Effector memory CD4-positive, alpha-beta T cell (primary cell): Measurements from ENCODE around the gene KRI1.

Experiments used
- DNase-seq, 3 donors: peaks; one replicate each; pipeline ENCODE4 v3.0.0-alpha.2; 2020
- H3K27ac ChIP-seq: 2 replicates; pipeline ENCODE4 v1.7.0; 2013; ENCODE audit warnings: mild to moderate bottlenecking, low read length, moderate library complexity; ENCODE audit not compliant: insufficient read depth, poor library complexity, severe bottlenecking
- H3K27me3 ChIP-seq: replicated peaks from 2 replicates; pipeline ENCODE4 v1.7.0; 2013; ENCODE audit warnings: mild to moderate bottlenecking, low read length; ENCODE audit not compliant: insufficient read depth, control insufficient read depth, poor library complexity, severe bottlenecking
- H3K36me3 ChIP-seq: 2 replicates; pipeline ENCODE4 v1.7.0; 2013; ENCODE audit warnings: mild to moderate bottlenecking, low read length, moderate library complexity; ENCODE audit not compliant: control insufficient read depth, insufficient read depth
- H3K4me1 ChIP-seq: 2 replicates; pipeline ENCODE4 v1.7.0; 2013; ENCODE audit warnings: low read length, mild to moderate bottlenecking; ENCODE audit not compliant: control insufficient read depth, insufficient read depth, poor library complexity, severe bottlenecking
- H3K4me3 ChIP-seq: 2 replicates; pipeline ENCODE4 v1.7.0; 2013; ENCODE audit warnings: low read length, low read depth, mild to moderate bottlenecking; ENCODE audit not compliant: insufficient read depth, poor library complexity, severe bottlenecking
- H3K9me3 ChIP-seq: 2 replicates; pipeline ENCODE4 v1.7.0; 2013; ENCODE audit warnings: mild to moderate bottlenecking, low read length, moderate library complexity; ENCODE audit not compliant: control insufficient read depth

KRI1 gene

DNA sequence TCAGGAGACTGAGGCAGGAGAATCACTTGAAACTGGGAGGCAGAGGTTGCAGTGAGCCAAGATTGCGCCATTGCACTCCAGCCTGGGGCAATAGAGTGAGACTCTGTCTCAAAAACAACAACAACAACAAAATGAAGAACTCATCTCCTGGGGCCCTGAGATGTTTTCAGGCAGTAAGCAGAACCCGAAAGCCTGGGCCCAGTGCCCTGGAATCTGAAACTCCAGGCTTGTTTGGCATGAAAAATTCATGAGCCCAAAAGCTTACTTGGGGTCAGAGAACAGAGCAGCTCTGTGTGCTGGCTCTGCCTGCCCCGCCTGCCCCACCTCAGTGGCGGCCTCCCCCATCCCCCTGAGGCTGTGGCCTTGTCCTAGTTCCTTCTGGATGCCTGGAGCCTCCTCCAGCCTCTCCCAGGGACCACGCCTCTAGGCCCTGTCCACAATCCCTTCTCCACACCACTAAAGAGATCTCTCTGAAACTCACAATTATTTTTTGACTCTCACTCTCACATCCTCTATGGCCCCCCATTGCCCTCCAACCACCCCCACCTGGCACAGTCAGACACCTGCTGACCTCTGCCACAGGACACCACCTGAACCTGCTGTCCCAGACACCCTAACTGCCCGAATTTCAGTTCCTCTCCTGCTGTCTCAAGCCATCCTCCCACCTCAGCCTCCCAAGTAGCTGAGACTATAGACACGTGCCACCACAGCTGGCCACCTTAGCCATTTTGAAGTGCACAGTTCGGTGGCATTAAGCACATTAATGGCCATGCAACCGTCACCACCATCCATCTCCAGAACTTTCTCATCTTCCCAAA is 28.2 kb upstream of the KRI1 start:
- no peaks in the 10 kb centered on the region for H3K36me3 ChIP-seq
- no peaks in the 10 kb centered on the region for H3K27me3 ChIP-seq
- no peak overlapping the region for H3K27ac ChIP-seq
- no peaks in the 10 kb centered on the region for H3K9me3 ChIP-seq
- H3K4me3 ChIP-seq: no peak overlapping the region
- no peak for DNase-seq
- peaks cover 12% of the 10 kb centered on the region for H3K4me1 ChIP-seq

DNA sequence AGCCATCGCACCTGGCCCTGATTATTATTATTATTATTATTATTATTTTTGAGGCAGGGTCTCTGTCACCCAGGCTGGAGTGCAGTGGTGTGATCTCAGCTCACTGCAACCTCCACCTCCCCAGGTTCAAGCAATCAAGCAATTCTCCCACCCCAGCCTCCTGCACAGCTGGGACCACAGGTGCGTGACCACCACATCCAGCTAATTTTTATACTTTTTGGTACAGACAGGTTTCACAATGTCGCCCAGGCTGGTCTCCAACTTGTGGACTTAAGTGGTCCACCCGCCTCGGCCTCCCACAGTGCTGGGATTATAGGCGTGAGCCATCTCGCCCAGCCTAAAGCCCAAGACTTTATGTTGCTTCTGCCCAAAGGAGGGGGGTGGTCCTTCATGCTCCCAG is 27.3 kb upstream of the KRI1 start:
- no peaks in the 10 kb centered on the region for H3K9me3 ChIP-seq
- H3K36me3 ChIP-seq: no peaks in the 10 kb centered on the region
- H3K27me3 ChIP-seq: no peaks in the 10 kb centered on the region
- no peak for DNase-seq
- peaks cover 12% of the 10 kb centered on the region for H3K4me1 ChIP-seq
- H3K27ac ChIP-seq: no peak overlapping the region
- no peak overlapping the region for H3K4me3 ChIP-seq

DNA sequence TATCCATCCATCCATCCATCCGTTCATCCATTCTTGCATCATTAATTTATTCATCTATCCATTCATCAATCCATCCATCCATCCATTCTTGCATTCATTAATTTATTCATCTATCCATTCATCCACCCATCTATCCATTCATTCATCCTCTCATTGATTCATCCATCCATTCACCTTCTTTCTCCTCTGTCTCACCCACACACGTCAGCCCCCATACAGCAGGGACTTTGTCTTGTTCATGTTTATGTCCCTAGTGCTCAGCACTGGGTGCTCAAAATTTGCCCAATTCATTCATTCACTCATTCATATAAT is 22.0 kb upstream of the KRI1 start:
- no peak for DNase-seq
- Histone ChIP-seq H3K4me3 (no peak overlapping the region), H3K36me3 (no peaks in the 10 kb centered on the region), H3K9me3 (no peaks in the 10 kb centered on the region), H3K27ac (no peak overlapping the region), H3K27me3 (no peaks in the 10 kb centered on the region), H3K4me1 (no peaks in the 10 kb centered on the region)

DNA sequence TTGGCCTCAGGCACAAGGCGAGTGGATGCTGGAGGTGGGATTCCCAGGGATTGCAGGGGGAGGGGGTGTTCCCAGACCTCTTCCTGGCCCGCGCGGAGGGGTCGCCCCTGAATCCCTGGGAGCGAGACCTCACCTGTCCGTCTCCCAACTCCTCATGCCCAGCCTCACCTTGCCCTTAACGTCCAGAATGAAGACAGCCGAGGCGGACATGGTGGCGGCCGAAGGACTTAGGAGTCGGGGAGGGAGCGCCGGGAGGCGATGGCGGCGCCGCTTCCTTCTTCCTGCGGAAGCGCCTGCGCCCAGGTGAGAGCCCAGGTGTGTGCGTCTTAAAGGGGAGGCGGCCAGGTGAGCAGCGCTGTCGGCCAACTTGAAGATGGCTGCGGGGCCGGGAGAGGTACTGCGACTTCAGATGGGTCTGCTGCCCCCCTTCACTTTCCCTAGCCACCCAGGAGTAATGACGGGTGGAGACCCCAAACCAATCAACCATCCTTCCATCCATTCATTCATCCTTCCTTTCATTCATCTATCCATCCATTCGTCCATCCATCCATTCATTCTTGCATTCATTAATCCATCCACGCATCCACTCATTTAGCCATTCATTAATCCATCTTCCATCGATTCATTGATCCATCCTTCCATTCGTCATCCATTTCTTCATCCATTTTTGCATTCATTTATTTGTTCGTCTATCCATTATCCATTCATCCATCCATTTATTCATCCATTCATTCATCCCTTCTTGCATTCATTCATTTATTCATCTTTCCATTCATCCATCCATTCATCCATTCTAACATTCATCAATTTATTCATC is 21.4 kb upstream of the KRI1 start, which contains the start of gene AP1M2:
Gene AP1M2, minus strand, starts transcription at position 291 of the 817 bp plus-strand sequence. Its CDS starts 81 bp downstream, at position 210.
- H3K27me3 ChIP-seq: no peaks in the 10 kb centered on the region
- no peak for DNase-seq
- H3K36me3 ChIP-seq: no peaks in the 10 kb centered on the region
- H3K27ac ChIP-seq: no peak within 1 kb of the TSS
- H3K4me1 ChIP-seq: no peaks in the 10 kb centered on the region
- no peaks in the 10 kb centered on the region for H3K9me3 ChIP-seq
- no peak within 1 kb of the TSS for H3K4me3 ChIP-seq

DNA sequence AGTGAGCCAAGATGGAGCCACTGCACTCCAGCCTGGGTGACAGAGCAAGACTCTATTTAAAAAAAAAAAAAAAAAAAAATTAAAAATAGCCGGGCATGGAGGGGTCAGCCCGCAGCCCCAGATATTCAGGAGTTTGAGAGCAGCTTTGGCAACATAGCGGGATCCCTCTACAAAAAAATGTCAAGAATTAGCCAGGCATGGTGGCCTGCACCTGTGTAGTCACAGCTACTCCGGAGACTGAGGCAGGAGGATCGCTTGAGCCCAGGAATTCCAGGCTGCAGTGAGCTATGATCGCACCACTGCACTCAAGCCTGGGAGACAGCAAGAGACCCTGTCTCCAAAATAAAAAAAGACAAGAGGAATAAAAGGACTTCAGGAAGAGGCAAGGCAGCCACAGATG is 20.6 kb upstream of the KRI1 start:
- no peak for DNase-seq
- Histone ChIP-seq H3K9me3 (no peaks in the 10 kb centered on the region), H3K36me3 (no peaks in the 10 kb centered on the region), H3K4me3 (no peak overlapping the region), H3K4me1 (no peaks in the 10 kb centered on the region), H3K27ac (no peak overlapping the region), H3K27me3 (no peaks in the 10 kb centered on the region)

DNA sequence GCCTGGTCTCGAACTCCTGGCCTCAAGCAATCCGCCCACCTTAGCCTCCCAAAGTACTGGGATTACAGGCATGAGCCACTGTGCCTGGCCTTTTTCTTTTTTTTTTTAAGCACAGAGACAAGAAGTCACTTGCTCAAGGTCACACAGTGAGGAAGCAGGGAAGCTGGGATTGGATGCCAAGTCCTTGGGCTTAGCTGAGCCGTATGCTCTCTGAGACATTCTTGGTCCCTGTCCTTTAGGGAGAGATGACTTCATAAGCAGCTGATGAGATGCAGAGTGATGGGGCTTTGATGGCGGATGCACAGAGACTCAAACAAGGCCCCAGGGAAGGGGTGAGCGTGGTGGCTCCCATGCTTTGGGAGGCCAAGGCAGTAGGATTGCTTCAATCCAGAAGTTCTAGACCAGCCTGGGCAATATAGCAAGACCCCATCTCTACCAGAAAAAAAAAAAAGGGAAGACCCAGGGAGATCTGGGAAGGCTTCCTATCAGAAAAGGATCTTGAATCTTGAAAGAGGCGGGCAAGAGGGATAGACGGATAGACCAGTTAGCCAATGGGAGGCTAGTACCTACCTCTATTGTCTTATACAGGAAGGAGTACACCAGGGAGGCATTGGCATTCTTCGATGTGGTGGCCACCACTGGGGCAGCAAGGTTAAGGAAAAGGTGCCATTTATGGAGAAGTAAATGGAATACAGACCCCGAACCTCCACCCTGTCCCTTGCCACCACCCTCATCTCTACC is 17.4 kb upstream of the KRI1 start:
- no peak overlapping the region for H3K27ac ChIP-seq
- H3K4me3 ChIP-seq: no peak overlapping the region
- H3K9me3 ChIP-seq: no peaks in the 10 kb centered on the region
- DNase-seq: no peak
- H3K36me3 ChIP-seq: no peaks in the 10 kb centered on the region
- no peaks in the 10 kb centered on the region for H3K4me1 ChIP-seq
- no peaks in the 10 kb centered on the region for H3K27me3 ChIP-seq

DNA sequence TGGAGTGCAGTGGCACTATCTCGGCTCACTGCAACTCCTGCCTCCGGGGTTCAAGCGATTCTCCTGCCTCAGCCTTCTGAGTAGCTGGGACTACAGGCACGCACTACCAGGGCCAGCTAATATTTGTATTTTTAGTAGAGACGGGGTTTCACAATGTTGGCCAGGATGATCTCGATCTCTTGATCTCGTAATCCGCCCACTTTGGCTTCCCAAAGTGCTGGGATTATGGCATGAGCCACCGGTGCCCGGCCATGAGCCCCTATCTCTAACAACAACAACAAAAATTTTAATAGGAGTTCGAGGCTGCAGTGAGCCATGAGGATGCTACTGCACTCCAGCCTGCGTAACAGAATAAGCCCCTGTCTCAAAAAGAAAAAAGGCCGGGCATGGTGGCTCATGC is 16.3 kb upstream of the KRI1 start:
- no peaks in the 10 kb centered on the region for H3K27me3 ChIP-seq
- no peaks in the 10 kb centered on the region for H3K36me3 ChIP-seq
- H3K9me3 ChIP-seq: no peaks in the 10 kb centered on the region
- no peaks in the 10 kb centered on the region for H3K4me1 ChIP-seq
- H3K27ac ChIP-seq: no peak overlapping the region
- no peak for DNase-seq
- no peak overlapping the region for H3K4me3 ChIP-seq

DNA sequence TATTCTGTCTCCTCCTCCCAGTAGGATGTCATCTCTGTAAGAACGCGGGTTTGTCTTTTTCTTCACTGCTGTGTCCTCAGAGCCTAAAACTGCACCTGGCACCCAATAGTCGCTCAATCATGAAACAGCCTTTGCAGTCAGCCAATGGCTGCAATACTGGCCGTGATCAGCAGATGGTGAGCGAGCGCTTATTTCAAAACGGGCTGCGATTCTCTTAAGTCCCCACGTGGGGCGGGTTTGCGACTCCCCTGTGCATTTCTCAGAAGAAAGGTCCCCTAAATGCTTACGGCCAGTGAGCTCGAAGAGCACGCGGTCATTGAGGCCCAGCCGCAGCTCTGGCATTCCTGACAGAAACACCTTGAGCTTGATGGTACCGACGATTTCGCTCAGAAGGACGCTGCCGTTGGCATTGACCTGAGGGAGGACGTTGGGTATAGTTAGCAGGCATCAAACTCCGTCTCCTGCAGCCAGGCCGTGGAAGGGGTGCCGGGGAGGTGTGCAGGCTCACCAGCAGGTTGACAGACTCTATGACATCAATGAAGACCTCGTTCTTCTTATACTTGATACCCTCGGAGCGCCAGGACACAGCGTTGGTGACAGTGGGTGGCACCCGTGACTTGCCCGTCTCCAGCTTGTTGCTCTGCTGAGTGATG is 15.3 kb upstream of the KRI1 start:
- DNase-seq: peak; percentile 71 to 78 (median 75)
- Histone ChIP-seq H3K27me3 (no peaks in the 10 kb centered on the region), H3K36me3 (no peaks in the 10 kb centered on the region), H3K27ac (no peak overlapping the region), H3K9me3 (no peaks in the 10 kb centered on the region), H3K4me1 (no peaks in the 10 kb centered on the region), H3K4me3 (no peak overlapping the region)

DNA sequence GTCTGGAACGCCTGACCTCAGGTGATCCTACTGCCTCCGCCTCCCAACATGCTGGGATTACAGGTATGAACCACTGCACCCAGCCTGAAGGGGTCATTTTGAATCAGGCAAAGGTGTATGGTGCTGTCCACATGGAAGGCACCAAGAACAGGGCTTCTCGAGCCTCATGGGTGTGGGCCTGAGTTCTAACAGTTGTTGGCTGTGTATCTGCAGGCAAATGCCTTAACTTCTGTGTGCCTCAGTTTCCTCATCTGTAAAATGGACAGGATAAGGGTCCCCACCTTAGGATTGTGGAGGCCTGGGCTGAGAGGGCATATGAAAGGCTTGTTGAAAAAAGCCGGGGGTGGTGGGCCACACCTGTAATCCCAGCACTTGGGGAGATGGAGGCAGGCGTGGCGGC is 12.1 kb upstream of the KRI1 start:
- no peaks in the 10 kb centered on the region for H3K9me3 ChIP-seq
- H3K36me3 ChIP-seq: no peaks in the 10 kb centered on the region
- H3K27me3 ChIP-seq: no peaks in the 10 kb centered on the region

More for the DNA sequence above, 12.1 kb upstream of the KRI1 start:
- no peak overlapping the region for H3K27ac ChIP-seq
- no peak for DNase-seq
- H3K4me3 ChIP-seq: no peak overlapping the region
- no peaks in the 10 kb centered on the region for H3K4me1 ChIP-seq
